ENCODE measurements around the gene CHMP4A.

The CHMP4A gene

GRCh38 chr14:24160499-24160849 is 52.8 kb downstream of the CHMP4A start:
- intact Hi-C loops (cut with micrococcal nuclease) = loop anchor here (5.0 kb wide), 2 partner anchors 37 to 103 kb away; partner anchors contain the start of gene TM9SF1
- peaks cover 98% of the 10 kb centered on the region for H3K36me3 Mint-ChIP-seq (ENCODE audit: low read depth)
- no peaks in the 10 kb centered on the region for H3K27me3 Mint-ChIP-seq
- H3K4me3 Mint-ChIP-seq = peak overlapping the region; percentile 95
- peak overlapping the region; percentile 93 for H3K27ac Mint-ChIP-seq
- H3K9me3 Mint-ChIP-seq = no peaks in the 10 kb centered on the region
- peaks cover 59% of the 10 kb centered on the region for H3K4me1 Mint-ChIP-seq (ENCODE audit: low read depth)

DNA sequence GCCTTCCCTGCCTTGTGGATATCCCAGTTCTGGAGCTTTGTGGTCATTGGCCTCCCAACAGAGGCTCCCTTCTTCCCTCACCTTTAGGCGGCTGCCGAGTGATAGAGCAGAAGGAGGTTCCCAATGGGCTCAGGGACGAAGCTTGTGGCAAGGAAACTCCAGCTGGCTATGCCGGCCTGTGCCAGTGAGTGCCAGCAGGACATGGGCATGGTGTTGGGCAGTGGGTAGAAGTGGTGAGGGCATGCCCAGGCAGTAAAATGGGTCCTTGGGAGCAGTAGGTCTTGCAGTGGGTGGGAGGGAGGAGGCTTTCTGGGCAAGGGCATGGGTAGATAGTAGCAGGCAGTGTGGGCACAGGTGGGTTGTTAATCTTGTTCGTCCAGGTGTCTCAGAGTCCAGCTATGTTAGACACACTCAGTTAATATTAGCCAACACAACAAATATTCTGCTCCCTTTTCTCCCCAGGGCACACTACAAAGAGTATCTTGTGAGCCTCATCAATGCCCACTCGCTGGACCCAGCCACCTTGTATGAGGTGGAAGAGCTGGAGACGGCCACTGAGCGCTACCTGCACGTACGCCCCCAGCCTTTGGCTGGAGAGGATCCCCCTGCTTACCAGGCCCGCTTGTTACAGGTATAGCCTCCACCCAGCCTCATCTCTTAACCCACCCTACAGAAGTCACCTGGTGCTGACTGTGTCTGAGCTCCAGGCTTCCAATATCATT is 53.4 kb downstream of the CHMP4A start:
- intact Hi-C loops (cut with micrococcal nuclease) = loop anchor here (5.0 kb wide), 2 partner anchors 37 to 103 kb away; partner anchors contain the start of gene TM9SF1

More for the DNA sequence above, 53.4 kb downstream of the CHMP4A start:
- no peaks in the 10 kb centered on the region for H3K27me3 Mint-ChIP-seq
- H3K36me3 Mint-ChIP-seq (ENCODE audit: low read depth) = peaks cover 98% of the 10 kb centered on the region
- H3K9me3 Mint-ChIP-seq = no peaks in the 10 kb centered on the region
- no peak overlapping the region for H3K4me3 Mint-ChIP-seq
- peak overlapping the region; percentile 93 for H3K27ac Mint-ChIP-seq
- peaks cover 54% of the 10 kb centered on the region for H3K4me1 Mint-ChIP-seq (ENCODE audit: low read depth)

Measured in dendritic cell treated with granulocyte-macrophage colony-stimulating factor and Interleukin-4, amounts not matched to agents 40 ng/mL and 50 ng/mL, for 4 days (primary cell).